Stimulated activated CD4-positive, alpha-beta T cell treated with anti-CD3 and anti-CD28 coated beads, Interleukin-1b, Interleukin-23, amount 100 ng/mL, for 1 hour (primary cell): ENCODE data around the gene SLPI.

Experiments used
- DNase-seq, 2 donors: peaks; one replicate each; pipeline ENCODE4 v3.0.0-alpha.2; 2020; ENCODE audit warnings: low read depth in 2 of 2

Gene SLPI

GRCh38 chr20:45218636-45219035 is 35.7 kb downstream of the SLPI start:
- DNase-seq = no peak

- DNase-seq = no peak
Observed at GRCh38 chr20:45218124-45218523, 36.2 kb downstream of the SLPI start.

- DNase-seq = no peak
Observed at GRCh38 chr20:45212836-45213235, 41.5 kb downstream of the SLPI start.

GRCh38 chr20:45211569-45212474 is 42.5 kb downstream of the SLPI start:
- DNase-seq = no peak

- DNase-seq = no peak
Observed at GRCh38 chr20:45209924-45210323, 44.4 kb downstream of the SLPI start.

- no peak for DNase-seq
Observed at GRCh38 chr20:45206725-45207124, 47.6 kb downstream of the SLPI start, which contains the start of gene SEMG1. SEMG1 (plus strand) TSS chr20:45207033; CDS start chr20:45207054, 21 bp downstream.
